ENCODE data around the gene TBC1D8.
A peak's percentile ranks its signal among the peaks of the same experiment; 100 is the strongest.

Gene TBC1D8

GRCh38 chr2:101153787-101154186, 2.6 kb upstream of the TBC1D8 start:
- POLR2A ChIA-PET (ENCODE audit: low non-redundant PET), result no interaction called here
- DNase-seq (ENCODE audit: low spot score), result no peak
- no peak for TF ChIP-seq CTCF (conservative IDR thresholded peaks at IDR 0.05; ENCODE audit: low read depth)
- CTCF ChIA-PET, result interaction anchor here (1.0 to 4.7 kb wide), 3 partner anchors 11 to 141 kb away, joined by 3 to 30 read pairs (median 12); no protein-coding TSS in a partner anchor
- no peak overlapping the region for H3K27ac ChIP-seq

DNA sequence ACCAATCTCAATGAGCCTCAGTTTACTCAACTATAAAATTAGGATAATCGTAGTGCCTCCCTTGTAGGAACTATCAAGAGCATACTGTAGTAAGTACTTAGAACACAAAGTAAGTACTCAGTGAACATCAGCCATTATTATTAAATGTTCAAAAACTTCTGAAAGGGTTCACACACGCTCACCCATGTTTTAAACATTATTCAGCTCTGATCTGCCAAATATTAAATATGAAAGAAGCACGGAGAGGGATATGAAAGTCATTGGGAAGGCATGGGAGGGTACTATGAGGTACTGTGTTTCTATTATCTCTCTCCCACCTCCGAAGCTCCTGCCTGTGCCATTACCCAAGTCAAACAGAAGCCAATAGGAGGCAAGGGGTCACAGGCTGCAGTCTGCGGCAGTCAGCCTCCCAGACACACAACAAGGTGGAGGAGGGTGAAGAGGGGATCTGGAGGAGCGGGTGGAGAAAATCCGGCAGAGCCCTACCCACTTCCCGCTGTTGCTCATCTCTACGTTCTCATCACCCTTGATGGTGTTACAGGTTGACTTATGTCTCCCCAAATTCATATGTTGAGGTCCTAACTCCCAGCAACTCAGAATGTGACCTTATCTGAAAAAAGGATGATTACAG, 2.0 kb upstream of the TBC1D8 start:
- no peak overlapping the region for H3K27ac ChIP-seq
- TF ChIP-seq CTCF (conservative IDR thresholded peaks at IDR 0.05; ENCODE audit: low read depth), result peak; percentile 40
- ChIA-PET CTCF (interaction anchor here (0.6 to 4.7 kb wide), 14 partner anchors 11 to 543 kb away, joined by 3 to 30 read pairs (median 4); no protein-coding TSS in a partner anchor), POLR2A (ENCODE audit: low non-redundant PET) (interaction anchor here (0.6 kb wide), 3 partner anchors 120 to 298 kb away, joined by 3 to 5 read pairs (median 3); no protein-coding TSS in a partner anchor)
- DNase-seq (ENCODE audit: low spot score), result no peak

- TF ChIP-seq CTCF (conservative IDR thresholded peaks at IDR 0.05; ENCODE audit: low read depth), result peak; percentile 83
- ChIA-PET POLR2A (ENCODE audit: low non-redundant PET) (interaction anchor here (0.6 kb wide), 3 partner anchors 119 to 298 kb away, joined by 3 to 5 read pairs (median 3); no protein-coding TSS in a partner anchor), CTCF (interaction anchor here (0.5 to 4.7 kb wide), 16 partner anchors 11 to 542 kb away, joined by 3 to 30 read pairs (median 4); no protein-coding TSS in a partner anchor)
- peak overlapping the region; percentile 88 for H3K27ac ChIP-seq
- peak; percentile 63 for DNase-seq (ENCODE audit: low spot score)
Observed at GRCh38 chr2:101152272-101153076, 1.3 kb upstream of the TBC1D8 start.

DNA sequence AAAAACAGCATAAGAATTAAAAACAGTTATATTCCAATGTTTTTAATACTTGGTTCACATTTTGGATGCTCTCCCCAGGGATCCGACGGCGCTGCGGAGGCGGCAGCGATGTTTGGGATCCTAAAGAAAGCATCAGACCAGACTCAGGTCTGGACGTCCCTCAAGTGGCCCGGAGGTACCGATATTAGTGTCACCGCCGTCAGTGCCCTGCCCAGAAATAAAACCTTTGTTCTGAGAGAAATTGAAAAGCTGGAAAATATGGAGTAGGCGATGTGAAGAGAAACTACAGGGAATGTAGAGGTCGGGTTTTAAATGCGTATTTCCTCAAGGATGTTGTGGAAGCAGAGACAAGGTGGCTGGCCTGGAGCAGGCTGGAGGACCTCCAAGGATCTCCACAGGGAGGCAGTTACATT, 683 bp upstream of the TBC1D8 start:
- DNase-seq (ENCODE audit: low spot score), result no peak
- POLR2A ChIA-PET (ENCODE audit: low non-redundant PET), result interaction anchor here (0.6 to 1.3 kb wide), 3 partner anchors 32 to 543 kb away, joined by 3 to 4 read pairs (median 3); no protein-coding TSS in a partner anchor
- CTCF ChIA-PET, result interaction anchor here (1.1 to 4.7 kb wide), 3 partner anchors 11 to 116 kb away, joined by 3 to 30 read pairs (median 3); no protein-coding TSS in a partner anchor
- H3K27ac ChIP-seq, result peak overlapping the region; percentile 88
- no peak for TF ChIP-seq CTCF (conservative IDR thresholded peaks at IDR 0.05; ENCODE audit: low read depth)

- TF ChIP-seq CTCF (conservative IDR thresholded peaks at IDR 0.05; ENCODE audit: low read depth), result no peak
- no peak for DNase-seq (ENCODE audit: low spot score)
- ChIA-PET POLR2A (ENCODE audit: low non-redundant PET) (interaction anchor here (0.7 to 1.4 kb wide), 5 partner anchors 26 to 242 kb away, joined by 3 to 4 read pairs (median 3); no protein-coding TSS in a partner anchor), CTCF (interaction anchor here (0.6 to 4.7 kb wide), 10 partner anchors 30 to 471 kb away, joined by 3 to 30 read pairs (median 4); no protein-coding TSS in a partner anchor)
- peak overlapping the region; percentile 88 for H3K27ac ChIP-seq
Observed at GRCh38 chr2:101150306-101151145, 656 bp downstream of the TBC1D8 start.
